Stomach (tissue), 4 donors: Measurements from ENCODE around the gene TRAIP.

ENCODE experiments used
- CTCF ChIP-seq, 7 experiments: fragments of 450-650 bp in 4 of 7; fragments of 200-600 bp in 3 of 7; sonication (generic) in 3 of 7; IDR thresholded peaks; one replicate each; pipeline ENCODE4 v1.5.1; 2016 to 2019; ENCODE audit warnings: antibody characterized with exemption in 7 of 7, control low read depth in 2 of 7, mild to moderate bottlenecking in 1 of 7
- EP300 ChIP-seq: sonication (generic); formaldehyde crosslinking; IDR thresholded peaks from one replicate; pipeline ENCODE4 v1.6.1; 2017; ENCODE audit warnings: antibody characterized with exemption
- POLR2A ChIP-seq, 4 donors: fragments of 450-650 bp; IDR thresholded peaks; one replicate each; pipeline ENCODE4 v1.6.1; 2016; ENCODE audit warnings: antibody characterized with exemption in 4 of 4, control low read depth in 2 of 4, mild to moderate bottlenecking in 1 of 4, moderate library complexity in 1 of 4
- POLR2AphosphoS5 ChIP-seq, 3 donors: sonication (generic); formaldehyde crosslinking; IDR thresholded peaks; one replicate each; pipeline ENCODE4 v1.6.1; 2016; ENCODE audit warnings: antibody characterized with exemption in 3 of 3

DNA sequence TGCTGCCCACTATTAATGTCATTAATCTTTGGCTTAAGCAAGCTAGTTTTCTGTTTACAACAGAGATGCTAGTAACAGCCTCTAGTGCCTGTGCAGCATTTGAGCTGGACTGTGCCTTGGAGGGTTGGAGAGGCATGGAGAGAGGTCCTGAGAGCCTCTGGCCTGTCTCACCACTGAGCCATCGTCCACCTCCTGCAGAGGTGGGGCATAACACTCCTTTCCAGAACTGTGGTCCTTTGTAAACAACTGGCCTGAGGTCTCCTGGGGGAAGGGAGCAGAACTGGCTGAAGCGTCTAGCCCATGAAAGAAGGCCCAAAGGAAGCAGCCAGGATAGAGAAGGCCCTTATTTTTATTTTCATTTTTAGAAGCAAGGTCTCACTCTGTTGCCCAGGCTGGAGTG lies 23.4 kb upstream of the TRAIP start:
- no peak for TF ChIP-seq CTCF (IDR thresholded peaks at IDR 0.05)
- no peak for TF ChIP-seq POLR2A (IDR thresholded peaks at IDR 0.05)
- no peak for TF ChIP-seq POLR2AphosphoS5 (IDR thresholded peaks at IDR 0.05)
- no peak for TF ChIP-seq EP300
